A549 (cell line): ENCODE results near the gene PSMB5. TPM values are rescaled to one million over a fixed set of nuclear protein-coding genes. Genes with fewer than 3 reads are reported as not detected.

ENCODE experiments used
- ATAC-seq, 2 experiments: fragments of 200-7000 bp in 1 of 2; fragments of >200 bp in 1 of 2; cut with Nextera tagmentation in 1 of 2; cut with Tn5 transposase in 1 of 2; 3 replicates each; pipeline versions ENCODE4 v1.8.0 to v1.9.1; 2018 to 2020; ENCODE audit warnings: mild to moderate bottlenecking in 1 of 2, moderate library complexity in 1 of 2
- CTCF ChIA-PET: fragments of 300-600 bp; sonication (Branson Sonifier 250); formaldehyde crosslinking; extraction: SDS; loops from one replicate; lab custom pipeline; 2021; ENCODE audit warnings: antibody characterized with exemption, inconsistent platforms; lab: Yijun Ruan, JAX
- POLR2A ChIA-PET: fragments of 350-600 bp; formaldehyde crosslinking; extraction: SDS; loops from one replicate; lab custom pipeline; 2021; ENCODE audit warnings: antibody characterized with exemption, inconsistent platforms; lab: Yijun Ruan, JAX
- DNase-seq, 2 experiments: peaks; one replicate each; pipeline versions ENCODE4 v3.0.0 to v3.0.0-alpha.2; 2011 to 2016; ENCODE audit warnings: low read depth in 1 of 2, low spot score in 1 of 2
- FAIRE-seq: peaks from 2 replicates; lab custom pipeline; 2011; peaks lifted over from hg19 to GRCh38; lab: Jason Lieb, UNC
- H3K27ac ChIP-seq, 2 experiments: fragments of >200 bp; sonication (Bioruptor Twin); formaldehyde crosslinking; 3 replicates each; pipeline ENCODE4 v1.5.1; 2016 to 2017
- H3K4me1 ChIP-seq: fragments of >200 bp; sonication (Bioruptor Twin); formaldehyde crosslinking; 3 replicates; pipeline ENCODE4 v1.6.1; 2016
- H3K4me2 ChIP-seq: fragments of >200 bp; sonication (Bioruptor Twin); formaldehyde crosslinking; 3 replicates; pipeline ENCODE4 v1.6.1; 2016
- H3K4me3 ChIP-seq: fragments of >200 bp; sonication (Bioruptor Twin); formaldehyde crosslinking; 3 replicates; pipeline ENCODE4 v1.5.1; 2016
- H3K9me3 ChIP-seq: fragments of >200 bp; sonication (Bioruptor Twin); formaldehyde crosslinking; 3 replicates; pipeline ENCODE4 v1.6.1; 2016
- CEBPB ChIP-seq, 2 experiments: fragments of >200 bp in 1 of 2; sonication (Bioruptor Twin) in 1 of 2; formaldehyde crosslinking in 1 of 2; IDR thresholded peaks; 2 replicates each; pipeline ENCODE4 v1.6.1; 2012 to 2016
- E2F6 ChIP-seq: IDR thresholded peaks from 2 replicates; pipeline ENCODE4 v1.6.1; 2012; ENCODE audit warnings: low read depth, borderline replicate concordance
- EP300 ChIP-seq, 2 experiments: fragments of >200 bp; sonication (Bioruptor Twin); formaldehyde crosslinking; IDR thresholded peaks; 2 replicates in 1 of 2; 3 replicates in 1 of 2; pipeline ENCODE4 v1.6.1; 2016 to 2017
- GATA3 ChIP-seq: IDR thresholded peaks from 2 replicates; pipeline ENCODE4 v1.6.1; 2012; ENCODE audit warnings: borderline replicate concordance
- HEYL ChIP-seq: fragments of 250-450 bp; sonication (Bioruptor Pico); IDR thresholded peaks from 2 replicates; pipeline ENCODE4 v1.8.0; 2021; ENCODE audit warnings: mild to moderate bottlenecking, moderate library complexity
- JUN ChIP-seq, 2 experiments: fragments of >200 bp; sonication (Bioruptor Twin); formaldehyde crosslinking; IDR thresholded peaks; 2 replicates in 1 of 2; 3 replicates in 1 of 2; pipeline ENCODE4 v1.6.1; 2016 to 2017
- KDM1A ChIP-seq: fragments of 200-600 bp; sonication (generic); IDR thresholded peaks from 2 replicates; pipeline ENCODE4 v1.6.1; 2016; ENCODE audit warnings: low read depth, mild to moderate bottlenecking
- KDM5A ChIP-seq: fragments of 200-600 bp; sonication (generic); IDR thresholded peaks from 2 replicates; pipeline ENCODE4 v1.6.1; 2016; ENCODE audit warnings: antibody characterized with exemption, mild to moderate bottlenecking
- MAX ChIP-seq: IDR thresholded peaks from 2 replicates; pipeline ENCODE4 v1.6.1; 2012
- WGBS: methylation state at CpG from one replicate; pipeline ENCODE4 v1.1.6; 2017; ENCODE audit errors: missing lambda C conversion rate; 5-methylcytosine and 5-hydroxymethylcytosine counted together
- polyA plus RNA-seq, 4 experiments: library from polyadenylated mRNA; depleted of rRNA in 3 of 4; stranded (reverse); fragments of >200 nt; fragmentation: RNase III in 1 of 4; extraction: RNeasy Plus Mini Kit Qiagen cat#74134 plus additional on column Dnase treatment in 1 of 4; gene quantifications; 2 replicates in 3 of 4; 3 replicates in 1 of 4; pipeline ENCODE4 v1.2.3, GENCODE V29; 2011 to 2017

The PSMB5 gene
- polyA plus RNA-seq, 2 of the 4 experiments (the other 2 are of a cell fraction) = 283 to 365 TPM

GRCh38 chr14:22977434-22977683 lies 57.3 kb downstream of the PSMB5 start:
- Histone ChIP-seq H3K9me3 (no peaks in the 10 kb centered on the region), H3K4me3 (peak overlapping the region; percentile 89), H3K4me1 (peaks cover 71% of the 10 kb centered on the region), H3K27ac (peak overlapping the region; percentile 98 to 100), H3K4me2 (peak overlapping the region; percentile 96)
- ATAC-seq (peak; percentile 3 to 6; a peak in 4 of 6 replicates), DNase-seq (no peak), FAIRE-seq (no peak)
- POLR2A ChIA-PET = interaction anchor here (0.6 to 2.1 kb wide), 10 partner anchors 9 to 118 kb away, joined by 3 to 21 read pairs (median 7); partner anchors contain the start of genes ACIN1, C14orf119, HAUS4 and PRMT5
- TF ChIP-seq E2F6 (0 out of 2 replicates have a peak, but pooled peaks have one; percentile 5), KDM5A (no peak)
- CTCF ChIA-PET = interaction anchor here (1.0 to 34.0 kb wide), 11 partner anchors 10 to 333 kb away, joined by 3 to 1206 read pairs (median 5); partner anchors contain the start of genes AJUBA, CDH24, HAUS4 and OR6J1

- peaks cover 75% of the 10 kb centered on the region for H3K4me1 ChIP-seq
- no peaks in the 10 kb centered on the region for H3K9me3 ChIP-seq
- peak in 1 of 2 experiments; percentile 15; a peak in 3 of 6 replicates for ATAC-seq
- CTCF ChIA-PET = interaction anchor here (0.8 to 34.0 kb wide), 12 partner anchors 9 to 420 kb away, joined by 3 to 1206 read pairs (median 4); partner anchors contain the start of genes AJUBA, CDH24, HAUS4 and OR6J1
- 3% methylated on average over 6 of the region's 6 CpGs for WGBS
- TF ChIP-seq JUN (IDR thresholded peaks at IDR 0.05) (peak in 1 of 2 experiments; percentile 71; a peak in 3 of 5 replicates), EP300 (IDR thresholded peaks at IDR 0.05) (peak; percentile 23 to 49; a peak in 2 of 5 replicates), GATA3 (peak; percentile 71), CEBPB (IDR thresholded peaks at IDR 0.05) (peak; percentile 30 to 92; a peak in 2 of 4 replicates), HEYL (CRISPR knock-in tag) (no peak), MAX (peak; percentile 59), KDM1A (no peak)
- TF ChIP-seq, all 56 proteins: peak for 5
- peak overlapping the region; percentile 89 for H3K4me3 ChIP-seq
- peak overlapping the region; percentile 96 for H3K4me2 ChIP-seq
- DNase-seq (peak; percentile 31 to 83), FAIRE-seq (no peak)
- H3K27ac ChIP-seq = peak overlapping the region; percentile 98 to 100
- POLR2A ChIA-PET = interaction anchor here (0.6 to 2.1 kb wide), 10 partner anchors 11 to 118 kb away, joined by 3 to 21 read pairs (median 6); partner anchors contain the start of genes ACIN1, C14orf119, HAUS4 and PRMT5
Observed at GRCh38 chr14:22976620-22977433, 57.9 kb downstream of the PSMB5 start.

Other genes starting within 250 kb of the PSMB5 start
- 86.8 and 104 TPM in 2 replicates for gene SLC7A7, start 219.5 kb downstream of the PSMB5 start, polyA plus RNA-seq (2011; rRNA removed)
- gene SLC7A7, start 219.5 kb downstream of the PSMB5 start, polyA plus RNA-seq (2017; fragmentation: RNase III; extraction: RNeasy Plus Mini Kit Qiagen cat#74134 plus additional on column Dnase treatment) = 30.1 to 44.2 TPM (median 39.8 TPM) in 3 replicates
- gene MRPL52, start 205.0 kb downstream of the PSMB5 start, polyA plus RNA-seq (2011; rRNA removed) = 113 and 116 TPM in 2 replicates
- 172 to 173 TPM (median 172 TPM) in 3 replicates for gene MRPL52, start 205.0 kb downstream of the PSMB5 start, polyA plus RNA-seq (2017; fragmentation: RNase III; extraction: RNeasy Plus Mini Kit Qiagen cat#74134 plus additional on column Dnase treatment)
- 1.9 and 2.5 TPM in 2 replicates for gene MMP14, start 198.3 kb downstream of the PSMB5 start, polyA plus RNA-seq (2011; rRNA removed)
- 1.1 to 2.0 TPM (median 1.5 TPM) in 3 replicates for gene MMP14, start 198.3 kb downstream of the PSMB5 start, polyA plus RNA-seq (2017; fragmentation: RNase III; extraction: RNeasy Plus Mini Kit Qiagen cat#74134 plus additional on column Dnase treatment)
- 74.3 and 99.6 TPM in 2 replicates for gene LRP10, start 163.2 kb downstream of the PSMB5 start, polyA plus RNA-seq (2011; rRNA removed)
- 45.5 to 62.9 TPM (median 57.2 TPM) in 3 replicates for gene LRP10, start 163.2 kb downstream of the PSMB5 start, polyA plus RNA-seq (2017; fragmentation: RNase III; extraction: RNeasy Plus Mini Kit Qiagen cat#74134 plus additional on column Dnase treatment)
- gene REM2, start 151.7 kb downstream of the PSMB5 start, polyA plus RNA-seq (2011; rRNA removed) = 0.29 and 0.31 TPM in 2 replicates
- gene REM2, start 151.7 kb downstream of the PSMB5 start, polyA plus RNA-seq (2017; fragmentation: RNase III; extraction: RNeasy Plus Mini Kit Qiagen cat#74134 plus additional on column Dnase treatment) = 0.23 to 0.46 TPM (median 0.29 TPM) in 3 replicates
- gene RBM23, start 115.8 kb downstream of the PSMB5 start, polyA plus RNA-seq (2011; rRNA removed) = 68.0 and 71.7 TPM in 2 replicates
- 64.2 to 66.5 TPM (median 65.8 TPM) in 3 replicates for gene RBM23, start 115.8 kb downstream of the PSMB5 start, polyA plus RNA-seq (2017; fragmentation: RNase III; extraction: RNeasy Plus Mini Kit Qiagen cat#74134 plus additional on column Dnase treatment)
- gene PRMT5, start 105.5 kb downstream of the PSMB5 start, polyA plus RNA-seq (2011; rRNA removed) = 214 and 299 TPM in 2 replicates
- gene PRMT5, start 105.5 kb downstream of the PSMB5 start, polyA plus RNA-seq (2017; fragmentation: RNase III; extraction: RNeasy Plus Mini Kit Qiagen cat#74134 plus additional on column Dnase treatment) = 185 to 224 TPM (median 188 TPM) in 3 replicates
- 69.3 and 76.0 TPM in 2 replicates for gene HAUS4, start 77.8 kb downstream of the PSMB5 start, polyA plus RNA-seq (2011; rRNA removed)
- gene HAUS4, start 77.8 kb downstream of the PSMB5 start, polyA plus RNA-seq (2017; fragmentation: RNase III; extraction: RNeasy Plus Mini Kit Qiagen cat#74134 plus additional on column Dnase treatment) = 35.9 to 42.6 TPM (median 37.3 TPM) in 3 replicates
- 98.0 and 152 TPM in 2 replicates for gene AJUBA, start 52.3 kb downstream of the PSMB5 start, polyA plus RNA-seq (2011; rRNA removed)
- 53.4 to 68.0 TPM (median 59.0 TPM) in 3 replicates for gene AJUBA, start 52.3 kb downstream of the PSMB5 start, polyA plus RNA-seq (2017; fragmentation: RNase III; extraction: RNeasy Plus Mini Kit Qiagen cat#74134 plus additional on column Dnase treatment)
- gene C14orf93, start 24.8 kb downstream of the PSMB5 start, polyA plus RNA-seq (2011; rRNA removed) = 9.7 and 10.1 TPM in 2 replicates
- gene C14orf93, start 24.8 kb downstream of the PSMB5 start, polyA plus RNA-seq (2017; fragmentation: RNase III; extraction: RNeasy Plus Mini Kit Qiagen cat#74134 plus additional on column Dnase treatment) = 5.6 to 6.8 TPM (median 5.7 TPM) in 3 replicates
- gene PSMB11, start 7.3 kb upstream of the PSMB5 start, polyA plus RNA-seq (2011; rRNA removed) = not detected in 2 replicates
- not detected in 3 replicates for gene PSMB11, start 7.3 kb upstream of the PSMB5 start, polyA plus RNA-seq (2017; fragmentation: RNase III; extraction: RNeasy Plus Mini Kit Qiagen cat#74134 plus additional on column Dnase treatment)
- 4.8 and 4.9 TPM in 2 replicates for gene CDH24, start 22.6 kb upstream of the PSMB5 start, polyA plus RNA-seq (2011; rRNA removed)
- gene CDH24, start 22.6 kb upstream of the PSMB5 start, polyA plus RNA-seq (2017; fragmentation: RNase III; extraction: RNeasy Plus Mini Kit Qiagen cat#74134 plus additional on column Dnase treatment) = 5.0 to 5.3 TPM (median 5.1 TPM) in 3 replicates
- 126 and 140 TPM in 2 replicates for gene ACIN1, start 60.2 kb upstream of the PSMB5 start, polyA plus RNA-seq (2011; rRNA removed)
- 144 to 150 TPM (median 147 TPM) in 3 replicates for gene ACIN1, start 60.2 kb upstream of the PSMB5 start, polyA plus RNA-seq (2017; fragmentation: RNase III; extraction: RNeasy Plus Mini Kit Qiagen cat#74134 plus additional on column Dnase treatment)
- gene C14orf119, start 60.6 kb upstream of the PSMB5 start, polyA plus RNA-seq (2011; rRNA removed) = 82.5 and 107 TPM in 2 replicates
- gene C14orf119, start 60.6 kb upstream of the PSMB5 start, polyA plus RNA-seq (2017; fragmentation: RNase III; extraction: RNeasy Plus Mini Kit Qiagen cat#74134 plus additional on column Dnase treatment) = 94.8 to 102 TPM (median 99.2 TPM) in 3 replicates
- gene CIROP, start 70.1 kb upstream of the PSMB5 start, polyA plus RNA-seq (2011; rRNA removed) = 0.03 TPM in 1 of 2 replicates, not detected in the other
- not detected in 3 replicates for gene CIROP, start 70.1 kb upstream of the PSMB5 start, polyA plus RNA-seq (2017; fragmentation: RNase III; extraction: RNeasy Plus Mini Kit Qiagen cat#74134 plus additional on column Dnase treatment)
- gene CEBPE, start 84.4 kb upstream of the PSMB5 start, polyA plus RNA-seq (2011; rRNA removed) = not detected in 2 replicates
- gene CEBPE, start 84.4 kb upstream of the PSMB5 start, polyA plus RNA-seq (2017; fragmentation: RNase III; extraction: RNeasy Plus Mini Kit Qiagen cat#74134 plus additional on column Dnase treatment) = 0.05 TPM in 1 of 3 replicates, not detected in the others
- gene SLC7A8, start 148.8 kb upstream of the PSMB5 start, polyA plus RNA-seq (2011; rRNA removed) = 0.28 and 0.45 TPM in 2 replicates
- gene SLC7A8, start 148.8 kb upstream of the PSMB5 start, polyA plus RNA-seq (2017; fragmentation: RNase III; extraction: RNeasy Plus Mini Kit Qiagen cat#74134 plus additional on column Dnase treatment) = 0.35 to 0.49 TPM (median 0.39 TPM) in 3 replicates
- gene RNF212B, start 203.0 kb upstream of the PSMB5 start, polyA plus RNA-seq (2011; rRNA removed) = not detected in 2 replicates
- gene RNF212B, start 203.0 kb upstream of the PSMB5 start, polyA plus RNA-seq (2017; fragmentation: RNase III; extraction: RNeasy Plus Mini Kit Qiagen cat#74134 plus additional on column Dnase treatment) = not detected in 3 replicates